Amygdala (tissue), 56 donors: ENCODE results near the gene AGK.

ENCODE experiments used
- DNase-seq, 56 donors: peaks; one replicate each; lab custom pipeline; 2025; lab: John Stamatoyannopoulos, UW

Gene AGK

GRCh38 chr7:141551094-141551781, at the start of gene AGK:
Gene AGK (plus strand): TSS chr7:141551410. CDS start chr7:141555467, 4,057 bp downstream.
- peak in 53 of 56 donors; percentile 10 to 78 (median 54) for DNase-seq

GRCh38 chr7:141501451-141501850, 49.8 kb upstream of the AGK start:
- DNase-seq, result no peak

GRCh38 chr7:141511316-141511675, 39.9 kb upstream of the AGK start:
- DNase-seq, result peak in 4 of 56 donors; percentile 2 to 31 (median 10)

- DNase-seq, result peak in 34 of 56 donors; percentile 1 to 51 (median 14)
These were observed 39.4 kb upstream of the AGK start for GRCh38 chr7:141511676-141512396.

- no peak for DNase-seq
These were observed 38.6 kb upstream of the AGK start for GRCh38 chr7:141512597-141512996.

GRCh38 chr7:141513720-141514119, 37.5 kb upstream of the AGK start:
- no peak for DNase-seq

GRCh38 chr7:141515941-141516340, 35.3 kb upstream of the AGK start:
- no peak for DNase-seq

- no peak for DNase-seq
These were observed 31.6 kb upstream of the AGK start for GRCh38 chr7:141519623-141520022.

GRCh38 chr7:141522657-141523342, 28.4 kb upstream of the AGK start:
- DNase-seq, result no peak

- DNase-seq, result no peak
These were observed 25.2 kb upstream of the AGK start for GRCh38 chr7:141525973-141526514.

GRCh38 chr7:141527076-141527475, 24.1 kb upstream of the AGK start:
- DNase-seq, result no peak

GRCh38 chr7:141528399-141528798, 22.8 kb upstream of the AGK start:
- no peak for DNase-seq

- DNase-seq, result peak in 53 of 56 donors; percentile 3 to 87 (median 46)
These were observed 17.9 kb upstream of the AGK start for GRCh38 chr7:141533149-141533949.

- DNase-seq, result no peak
These were observed 16.2 kb upstream of the AGK start for GRCh38 chr7:141534757-141535737.

GRCh38 chr7:141537906-141538305, 13.3 kb upstream of the AGK start:
- no peak for DNase-seq

- DNase-seq, result no peak
These were observed 9.8 kb upstream of the AGK start for GRCh38 chr7:141541375-141541774.

- no peak for DNase-seq
These were observed 6.4 kb upstream of the AGK start for GRCh38 chr7:141544831-141545230.

- no peak for DNase-seq
These were observed 1.6 kb upstream of the AGK start for GRCh38 chr7:141549582-141549981.
